HG03521 (cell line): ENCODE measurements around the gene PELI3.

Source experiments
- ATAC-seq: cut with Tn5 transposase; IDR thresholded peaks from one replicate; pipeline ENCODE4 v1.9.1; 2021; ENCODE audit warnings: mild to moderate bottlenecking, moderate library complexity; ENCODE audit not compliant: unreplicated experiment

The PELI3 gene

DNA sequence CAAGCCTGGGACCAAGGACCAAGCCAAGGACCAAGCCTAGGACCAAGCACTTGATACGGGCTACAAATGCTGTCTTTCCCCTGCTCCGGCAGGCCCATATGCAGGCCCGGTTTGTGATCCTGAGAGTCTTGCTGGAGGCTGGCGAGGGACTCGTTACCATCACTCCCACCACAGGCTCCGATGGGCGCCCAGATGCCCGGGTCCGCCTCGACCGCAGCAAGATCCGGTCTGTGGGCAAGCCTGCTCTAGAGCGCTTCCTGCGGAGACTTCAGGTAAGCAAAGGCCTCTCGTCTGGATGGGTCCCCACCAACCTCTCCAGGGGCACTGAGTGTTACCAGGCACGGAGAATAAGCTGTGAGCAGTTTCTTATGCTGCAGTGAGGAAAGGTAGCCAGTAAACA lies 30.5 kb downstream of the PELI3 start:
- ATAC-seq, result no peak

DNA sequence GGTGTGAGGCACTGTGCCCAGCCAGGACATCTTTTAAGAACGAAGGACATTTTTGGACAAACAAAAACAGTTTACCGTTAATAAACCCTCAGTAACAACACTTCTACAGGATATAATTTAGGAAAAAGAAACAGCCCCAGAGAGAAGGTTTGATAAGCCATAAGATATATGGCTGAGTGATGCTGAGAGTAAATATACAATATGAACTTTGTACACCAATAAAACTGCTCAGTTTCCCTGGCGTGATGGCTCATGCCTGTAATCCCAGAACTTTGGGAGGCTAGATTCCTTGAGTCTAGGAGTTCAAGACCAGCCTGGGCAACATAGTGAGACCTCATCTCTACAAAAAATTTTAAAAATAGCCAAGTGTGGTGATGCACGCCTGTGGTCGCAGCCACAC lies 31.8 kb downstream of the PELI3 start:
- ATAC-seq, result no peak

DNA sequence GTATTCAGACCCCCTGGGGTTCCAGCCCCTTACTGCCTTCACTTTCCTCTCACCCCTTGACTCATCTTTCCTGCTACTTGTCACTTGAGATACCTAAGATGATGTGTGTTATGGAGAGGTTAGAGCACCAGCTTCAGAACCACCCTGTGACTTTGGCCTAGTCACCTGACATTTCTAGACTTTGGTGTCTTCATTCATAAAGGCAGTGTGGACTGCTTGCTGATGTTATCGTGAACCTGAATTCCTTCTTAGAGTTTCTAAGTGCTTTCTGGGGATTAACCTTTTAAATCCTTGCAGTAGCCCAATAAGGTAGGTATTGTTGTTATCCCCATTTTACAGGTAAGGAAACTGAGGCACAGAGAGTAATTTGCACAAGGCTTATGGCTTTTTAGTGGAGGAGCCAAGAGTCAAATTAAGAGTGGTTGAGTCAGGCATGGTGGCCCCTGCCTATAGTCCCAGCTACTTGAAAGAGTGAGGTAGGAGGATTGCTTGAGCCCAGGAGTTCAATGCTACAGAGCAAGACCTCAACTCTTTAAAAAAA lies 38.6 kb downstream of the PELI3 start:
- no peak for ATAC-seq

DNA sequence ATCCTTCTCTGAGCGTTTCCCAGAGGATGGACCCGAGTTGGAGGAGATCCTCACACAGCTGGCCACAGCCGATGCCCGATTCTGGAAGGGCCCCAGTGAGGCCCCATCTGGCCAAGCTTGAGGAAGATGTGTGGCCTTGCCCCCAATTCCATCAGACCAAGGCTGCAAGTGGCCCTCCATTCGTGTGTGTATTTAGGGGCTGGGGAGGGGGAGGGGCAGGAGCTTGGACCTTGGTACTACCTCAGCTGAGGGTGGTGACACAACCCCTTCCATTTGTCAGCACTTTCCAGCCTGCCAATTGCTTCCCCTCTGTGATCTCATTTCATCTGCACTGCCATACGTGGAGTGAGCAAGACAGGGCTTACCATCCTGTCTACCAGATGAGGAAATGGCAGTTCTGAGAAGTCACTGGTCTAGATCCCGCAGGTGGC lies 42.4 kb downstream of the PELI3 start:
- no peak for ATAC-seq

DNA sequence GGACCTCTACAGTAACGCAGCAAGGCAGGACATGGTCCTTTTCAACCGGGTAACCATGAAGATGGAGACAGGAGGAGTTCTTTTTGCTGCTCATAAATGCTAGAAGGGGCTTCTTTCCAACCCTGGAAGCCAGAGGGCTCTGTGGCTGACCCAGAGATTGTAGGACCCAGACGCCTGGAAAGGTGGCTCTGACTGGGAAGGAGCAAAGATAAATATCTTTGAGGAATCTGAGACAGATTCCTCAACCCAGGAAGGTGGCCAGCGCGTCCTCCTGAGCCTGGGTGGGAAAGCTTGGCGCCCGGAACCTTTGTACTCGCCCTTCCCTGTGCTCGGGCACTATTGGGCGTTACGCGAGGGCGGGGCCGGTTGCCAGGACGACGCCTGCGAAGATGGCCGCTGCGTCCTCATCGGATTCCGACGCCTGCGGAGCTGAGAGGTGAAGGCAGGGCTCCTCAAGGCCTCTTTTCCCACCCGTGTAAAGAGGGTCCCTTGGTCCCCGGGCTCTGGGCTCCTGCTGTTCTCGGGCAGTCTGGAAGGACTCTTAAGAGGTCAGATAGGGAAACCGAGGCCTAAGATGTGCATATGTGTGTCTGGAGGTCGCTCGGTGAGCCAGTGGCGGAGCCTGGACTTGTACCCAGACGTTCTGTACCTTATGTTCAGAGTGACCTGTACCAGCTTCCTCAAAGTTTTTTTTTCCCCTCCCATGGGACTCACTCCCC lies 43.7 kb downstream of the PELI3 start, which contains the start of gene BBS1:
Gene BBS1 (plus strand): TSS at position 365 of the 719 bp plus-strand sequence. CDS start 25 bp downstream, at position 390.
- peak; percentile 85 for ATAC-seq

DNA sequence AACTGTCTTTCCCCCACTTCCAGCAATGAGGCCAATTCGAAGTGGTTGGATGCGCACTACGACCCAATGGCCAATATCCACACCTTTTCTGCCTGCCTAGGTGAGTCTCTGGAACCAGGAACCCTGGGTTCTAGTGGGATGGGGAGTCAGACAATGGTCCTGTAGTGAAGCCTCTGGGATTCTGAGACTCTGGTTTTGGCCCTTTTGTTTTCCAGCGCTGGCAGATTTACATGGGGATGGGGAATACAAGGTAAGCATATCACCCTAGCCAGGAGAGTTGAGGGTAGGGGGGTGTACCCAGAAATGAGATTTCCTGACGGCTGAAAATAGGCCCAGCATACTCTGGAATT lies 44.3 kb downstream of the PELI3 start:
- ATAC-seq, result no peak

DNA sequence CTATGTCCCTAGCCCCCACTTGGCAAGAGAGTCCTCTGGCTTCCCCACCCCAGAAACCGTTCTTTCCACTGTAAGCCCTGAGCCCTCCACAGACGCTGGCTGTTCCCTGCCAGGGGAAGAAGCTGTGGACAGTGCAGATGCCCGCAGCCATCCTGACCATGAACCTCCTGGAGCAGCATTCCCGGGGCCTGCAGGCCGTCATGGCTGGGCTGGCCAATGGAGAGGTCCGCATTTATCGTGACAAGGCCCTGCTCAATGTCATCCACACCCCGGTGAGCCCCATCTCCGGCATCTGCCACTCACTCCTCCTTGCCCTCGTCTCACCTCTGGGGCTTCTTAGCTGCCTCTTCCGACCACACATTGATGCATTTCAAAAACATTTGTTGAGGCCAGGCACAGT lies 56.9 kb downstream of the PELI3 start:
- ATAC-seq, result no peak

DNA sequence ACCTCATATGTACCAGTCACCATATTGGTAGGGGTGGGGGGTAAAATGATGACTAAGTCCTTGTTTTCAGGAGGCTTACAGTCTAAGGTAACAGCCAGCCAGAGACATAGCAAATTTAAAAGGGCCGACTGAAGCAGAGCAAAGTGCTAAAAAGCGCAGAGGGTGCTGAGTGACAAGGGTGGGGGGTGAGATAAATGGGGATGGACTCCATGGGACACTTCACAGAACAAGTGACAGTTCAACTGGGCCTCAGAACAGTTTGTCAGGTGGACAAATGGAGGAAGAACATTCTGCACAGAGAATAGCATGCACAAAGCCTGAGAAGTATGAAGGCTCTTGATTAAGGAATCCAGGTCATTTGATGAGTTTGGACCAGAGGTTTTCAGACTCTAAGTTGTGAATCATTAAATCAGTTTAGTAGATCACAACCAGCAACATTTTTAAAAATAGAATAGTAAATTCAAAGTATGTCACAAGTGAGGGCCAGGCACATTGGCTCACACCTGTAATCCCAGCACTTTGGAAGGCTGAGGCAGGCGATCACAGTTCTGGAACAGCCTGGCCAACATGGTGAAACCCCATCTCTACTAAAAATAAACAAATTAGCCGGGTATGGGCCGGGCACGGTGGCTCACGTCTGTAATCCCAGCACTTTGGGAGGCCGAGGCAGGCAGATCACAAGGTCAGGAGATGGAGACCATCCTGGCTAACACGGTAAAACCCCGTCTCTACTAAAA lies 57.8 kb downstream of the PELI3 start:
- ATAC-seq, result no peak
